Measurements from ENCODE around the gene SLC13A3.

Gene SLC13A3

GRCh38 chr20:46541229-46541935 is 109.9 kb downstream of the SLC13A3 start:
- no peak for DNase-seq (ENCODE audit: low read depth)
- TF ChIP-seq MYC (IDR thresholded peaks at IDR 0.05; ENCODE audit: low read depth, low read length) (no peak), CTCF (IDR thresholded peaks at IDR 0.05; ENCODE audit: low read depth, low read length) (no peak), MAX (IDR thresholded peaks at IDR 0.05; ENCODE audit: low read depth, low read length) (no peak), POLR2A (IDR thresholded peaks at IDR 0.05; ENCODE audit: extremely low read depth, insufficient read length) (no peak)
- H3K4me3 ChIP-seq (ENCODE audit: low read depth, low read length): no peak overlapping the region

GRCh38 chr20:46539113-46539512 is 112.1 kb downstream of the SLC13A3 start:
- DNase-seq (ENCODE audit: low read depth): no peak
- H3K4me3 ChIP-seq (ENCODE audit: low read depth, low read length): no peak overlapping the region
- no peak for TF ChIP-seq CTCF (IDR thresholded peaks at IDR 0.05; ENCODE audit: low read depth, low read length)

GRCh38 chr20:46530640-46531039 is 120.6 kb downstream of the SLC13A3 start:
- no peak for TF ChIP-seq MYC (IDR thresholded peaks at IDR 0.05; ENCODE audit: low read depth, low read length)
- no peak for TF ChIP-seq MAX (IDR thresholded peaks at IDR 0.05; ENCODE audit: low read depth, low read length)
- TF ChIP-seq POLR2A (IDR thresholded peaks at IDR 0.05; ENCODE audit: extremely low read depth, insufficient read length): no peak
- no peak for TF ChIP-seq CTCF (IDR thresholded peaks at IDR 0.05; ENCODE audit: low read depth, low read length)
- DNase-seq (ENCODE audit: low read depth): no peak

GRCh38 chr20:46523696-46524328 is 127.4 kb downstream of the SLC13A3 start:
- H3K4me3 ChIP-seq (ENCODE audit: low read depth, low read length): no peak overlapping the region
- DNase-seq (ENCODE audit: low read depth): peak; percentile 52
- peak; percentile 25; the same call in 1 of the 2 replicates for TF ChIP-seq MAX (IDR thresholded peaks at IDR 0.05; ENCODE audit: low read depth, low read length)
- no peak for TF ChIP-seq CTCF (IDR thresholded peaks at IDR 0.05; ENCODE audit: low read depth, low read length)
- no peak for TF ChIP-seq POLR2A (IDR thresholded peaks at IDR 0.05; ENCODE audit: extremely low read depth, insufficient read length)
- 0 out of 2 replicates have a peak, but pooled peaks have one; percentile 17 for TF ChIP-seq MYC (IDR thresholded peaks at IDR 0.05; ENCODE audit: low read depth, low read length)

More at GRCh38 chr20:46530640-46531039, 120.6 kb downstream of the SLC13A3 start:
- H3K4me3 ChIP-seq (ENCODE audit: low read depth, low read length): no peak overlapping the region

GRCh38 chr20:46523108-46523507 is 128.2 kb downstream of the SLC13A3 start:
- no peak overlapping the region for H3K4me3 ChIP-seq (ENCODE audit: low read depth, low read length)
- DNase-seq (ENCODE audit: low read depth): no peak
- TF ChIP-seq MAX (IDR thresholded peaks at IDR 0.05; ENCODE audit: low read depth, low read length): no peak
- TF ChIP-seq MYC (IDR thresholded peaks at IDR 0.05; ENCODE audit: low read depth, low read length): no peak
- no peak for TF ChIP-seq CTCF (IDR thresholded peaks at IDR 0.05; ENCODE audit: low read depth, low read length)
- no peak for TF ChIP-seq POLR2A (IDR thresholded peaks at IDR 0.05; ENCODE audit: extremely low read depth, insufficient read length)

Data from NB4 (cell line).